Measurements from ENCODE around the gene CFAP119. TPM values are rescaled to one million over a fixed set of nuclear protein-coding genes. Genes with fewer than 3 reads are reported as not detected.

CFAP119 gene
- total RNA-seq, 2 donors from 2014 or later, result 3.1 to 13.2 TPM

DNA sequence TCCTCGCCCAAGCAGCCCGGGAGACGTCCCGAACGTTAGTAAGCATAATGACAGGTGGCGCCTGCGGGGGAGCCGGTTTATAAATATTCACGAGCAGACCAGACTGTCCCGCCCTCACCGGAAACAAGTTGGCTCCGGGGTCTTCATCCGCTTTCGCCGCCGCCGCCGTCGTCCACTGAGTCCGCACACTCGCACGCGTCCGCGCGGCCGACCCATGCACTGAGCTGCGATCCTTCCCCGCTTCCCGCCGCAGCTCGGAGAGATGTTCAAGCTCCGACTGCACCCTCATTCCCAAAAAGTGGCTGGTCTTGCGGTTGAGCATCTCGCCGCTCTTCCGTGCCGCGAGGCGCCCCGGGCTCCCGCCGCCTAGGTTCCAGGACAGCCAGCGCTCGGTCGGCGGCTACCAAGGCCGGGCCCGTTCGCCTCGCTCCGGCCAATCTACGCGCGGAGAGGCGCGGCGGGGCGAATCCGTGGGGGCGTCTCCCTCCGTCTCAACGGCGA lies 385 bp downstream of the CFAP119 start:
- under 1% methylated on average over 54 of the region's 64 CpGs for WGBS
- Histone ChIP-seq H3K27ac (peak overlapping the region; percentile 86 to 92), H3K9me3 (no peaks in the 10 kb centered on the region), H3K27me3 (replicated peaks; ENCODE audit: insufficient read depth) (no peaks in the 10 kb centered on the region), H3K36me3 (peaks cover 10 to 11% of the 10 kb centered on the region in 2 donors), H3K4me3 (peak overlapping the region; percentile 56 to 80), H3K4me1 (replicated peaks) (peaks cover 16% of the 10 kb centered on the region)
- intact Hi-C loops (cut with DNase I), result loop anchor here (2.0 kb wide), 1 partner anchor 15 kb away; no protein-coding TSS in a partner anchor
- no peak for TF ChIP-seq POLR2AphosphoS5 (IDR thresholded peaks at IDR 0.05)
- no peak for TF ChIP-seq POLR2A (IDR thresholded peaks at IDR 0.05)
- TF ChIP-seq, protein P1, sequence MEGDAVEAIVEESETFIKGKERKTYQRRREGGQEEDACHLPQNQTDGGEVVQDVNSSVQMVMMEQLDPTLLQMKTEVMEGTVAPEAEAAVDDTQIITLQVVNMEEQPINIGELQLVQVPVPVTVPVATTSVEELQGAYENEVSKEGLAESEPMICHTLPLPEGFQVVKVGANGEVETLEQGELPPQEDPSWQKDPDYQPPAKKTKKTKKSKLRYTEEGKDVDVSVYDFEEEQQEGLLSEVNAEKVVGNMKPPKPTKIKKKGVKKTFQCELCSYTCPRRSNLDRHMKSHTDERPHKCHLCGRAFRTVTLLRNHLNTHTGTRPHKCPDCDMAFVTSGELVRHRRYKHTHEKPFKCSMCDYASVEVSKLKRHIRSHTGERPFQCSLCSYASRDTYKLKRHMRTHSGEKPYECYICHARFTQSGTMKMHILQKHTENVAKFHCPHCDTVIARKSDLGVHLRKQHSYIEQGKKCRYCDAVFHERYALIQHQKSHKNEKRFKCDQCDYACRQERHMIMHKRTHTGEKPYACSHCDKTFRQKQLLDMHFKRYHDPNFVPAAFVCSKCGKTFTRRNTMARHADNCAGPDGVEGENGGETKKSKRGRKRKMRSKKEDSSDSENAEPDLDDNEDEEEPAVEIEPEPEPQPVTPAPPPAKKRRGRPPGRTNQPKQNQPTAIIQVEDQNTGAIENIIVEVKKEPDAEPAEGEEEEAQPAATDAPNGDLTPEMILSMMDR (IDR thresholded peaks at IDR 0.05), result no peak
- no peak for DNase-seq (ENCODE audit: low spot score)

DNA sequence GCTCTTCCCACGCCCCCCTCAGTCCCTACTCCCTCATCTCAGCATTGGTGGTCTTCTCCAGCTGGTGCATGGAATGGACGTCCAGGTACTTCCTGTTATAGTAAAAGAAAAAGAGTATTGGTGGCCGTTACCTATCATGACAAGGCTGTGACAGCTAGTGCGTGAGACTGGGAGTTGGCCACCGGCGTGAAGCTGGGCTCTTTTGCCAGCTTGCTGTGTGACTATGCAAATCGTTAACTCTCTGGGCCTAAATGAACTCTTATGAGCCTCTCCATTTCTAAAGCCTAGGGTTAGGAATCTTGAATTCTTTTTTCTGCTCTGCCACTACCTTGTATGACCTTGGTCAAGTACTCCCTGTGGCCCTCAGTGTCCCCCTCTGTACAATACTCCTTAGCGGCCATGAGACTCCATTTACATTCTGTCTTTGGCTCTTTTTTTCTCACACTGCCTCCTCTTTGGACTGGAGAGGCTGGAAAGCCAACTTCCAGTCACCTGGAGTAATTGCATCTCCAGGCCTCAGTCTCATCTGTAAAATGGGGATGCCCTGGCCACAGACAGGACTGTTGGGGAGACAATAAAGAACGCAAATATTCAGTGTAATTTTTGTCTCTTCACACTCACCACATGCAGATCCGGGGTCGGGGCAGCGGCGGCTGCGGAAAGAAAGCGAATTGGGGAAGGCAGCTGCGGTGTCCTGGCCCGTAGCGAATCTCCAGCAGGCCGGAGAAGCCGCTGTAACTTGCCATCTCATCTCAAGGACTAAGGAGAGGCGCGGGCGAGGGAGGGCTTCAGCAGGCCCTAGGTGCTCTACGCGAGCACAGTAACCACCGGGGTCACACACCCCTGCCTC lies 1.1 kb downstream of the CFAP119 start:
- Histone ChIP-seq H3K27me3 (replicated peaks; ENCODE audit: insufficient read depth) (no peaks in the 10 kb centered on the region), H3K36me3 (peaks cover 5 to 10% of the 10 kb centered on the region in 2 donors), H3K4me1 (replicated peaks) (peaks cover 16% of the 10 kb centered on the region), H3K4me3 (peak overlapping the region; percentile 56 to 80), H3K9me3 (no peaks in the 10 kb centered on the region), H3K27ac (peak overlapping the region; percentile 86 to 92)
- intact Hi-C loops (cut with DNase I), result loop anchor here (2.0 kb wide), 1 partner anchor 14 kb away; no protein-coding TSS in a partner anchor
- no peak for DNase-seq (ENCODE audit: low spot score)
- 26% methylated on average over 26 of the region's 26 CpGs for WGBS
- no peak for TF ChIP-seq POLR2A (IDR thresholded peaks at IDR 0.05)
- no peak for TF ChIP-seq POLR2AphosphoS5 (IDR thresholded peaks at IDR 0.05)
- TF ChIP-seq, protein P1 (IDR thresholded peaks at IDR 0.05), result no peak

DNA sequence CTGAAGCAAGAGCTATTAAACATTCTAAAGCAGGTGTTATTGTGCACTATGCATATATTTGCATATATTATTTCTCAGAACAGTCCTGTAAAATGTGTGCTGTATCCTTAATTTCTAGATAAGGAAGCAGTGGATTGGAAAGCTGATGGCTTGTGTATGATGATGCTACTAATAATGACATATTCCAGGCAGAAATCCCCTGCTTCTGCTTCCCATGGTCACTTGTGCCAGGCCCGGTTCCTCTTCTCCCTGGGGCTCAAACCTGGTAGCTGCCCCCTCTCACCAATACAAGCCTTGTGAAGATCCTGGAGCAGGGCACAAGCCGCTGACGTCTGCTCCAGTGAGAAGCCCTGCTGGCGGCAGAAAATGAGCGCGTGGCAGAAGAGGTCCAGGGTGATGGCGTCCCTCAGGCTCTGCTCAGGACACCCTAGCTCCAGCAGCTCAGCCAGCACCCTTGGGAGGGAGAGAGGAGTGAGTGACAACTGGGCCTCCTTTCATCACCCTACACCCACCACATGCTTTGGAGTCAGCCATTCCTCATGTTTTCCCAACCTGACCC lies 1.8 kb downstream of the CFAP119 start:
- Histone ChIP-seq H3K36me3 (peaks cover 0 to 7% of the 10 kb centered on the region in 2 donors), H3K27me3 (replicated peaks; ENCODE audit: insufficient read depth) (no peaks in the 10 kb centered on the region), H3K4me1 (replicated peaks) (peaks cover 16% of the 10 kb centered on the region), H3K4me3 (no peak overlapping the region), H3K27ac (no peak overlapping the region), H3K9me3 (no peaks in the 10 kb centered on the region)
- 82% methylated on average over 7 of the region's 7 CpGs for WGBS
- DNase-seq (ENCODE audit: low spot score), result no peak
- TF ChIP-seq, protein P1 (IDR thresholded peaks at IDR 0.05), result no peak
- no peak for TF ChIP-seq POLR2A (IDR thresholded peaks at IDR 0.05)
- no peak for TF ChIP-seq POLR2AphosphoS5 (IDR thresholded peaks at IDR 0.05)
- intact Hi-C loops (cut with DNase I), result loop anchor here (2.0 kb wide), 1 partner anchor 13 kb away; no protein-coding TSS in a partner anchor

DNA sequence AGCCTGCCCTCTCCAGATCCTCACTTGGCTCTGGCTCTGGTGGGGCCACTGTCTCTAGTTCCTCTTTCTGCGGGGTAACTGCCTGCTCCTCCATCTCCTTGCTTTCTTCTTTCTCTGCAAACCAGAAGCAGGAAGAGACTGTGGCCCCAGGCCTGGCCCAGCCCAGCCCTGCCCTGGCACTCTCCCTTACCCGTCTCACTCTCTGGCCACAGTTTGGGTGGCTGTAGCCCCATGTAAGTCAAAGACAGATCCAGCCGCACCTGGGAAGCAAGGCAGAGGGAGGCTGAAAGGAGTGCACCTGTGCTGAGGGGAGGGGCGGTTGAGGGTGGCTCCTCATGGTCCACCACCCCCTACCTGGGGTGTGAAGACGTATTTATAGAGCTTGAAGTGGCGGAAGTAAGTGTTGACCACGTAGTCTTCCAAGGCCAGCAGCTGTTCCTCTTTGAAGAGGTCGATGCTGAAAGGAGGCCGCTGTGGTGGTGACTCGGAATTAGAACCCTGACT lies 2.8 kb downstream of the CFAP119 start:
- no peak overlapping the region for H3K27ac ChIP-seq
- no peaks in the 10 kb centered on the region for H3K9me3 ChIP-seq
- intact Hi-C loops (cut with DNase I), result no loop called here
- no peaks in the 10 kb centered on the region for H3K36me3 ChIP-seq
- peaks cover 16% of the 10 kb centered on the region for H3K4me1 ChIP-seq (replicated peaks)
- DNase-seq (ENCODE audit: low spot score), result no peak
- WGBS, result 86% methylated on average over 10 of the region's 10 CpGs
- no peaks in the 10 kb centered on the region for H3K27me3 ChIP-seq (replicated peaks; ENCODE audit: insufficient read depth)
- no peak for TF ChIP-seq POLR2AphosphoS5 (IDR thresholded peaks at IDR 0.05)
- no peak for TF ChIP-seq POLR2A (IDR thresholded peaks at IDR 0.05)
- TF ChIP-seq, protein P1 (IDR thresholded peaks at IDR 0.05), result no peak
- H3K4me3 ChIP-seq, result no peak overlapping the region

All from prostate gland (tissue), 2 donors.